GM19397 (cell line): ENCODE measurements around the gene PCID2.
"Not testable (repeated sequence)": the region's sequence is repeated elsewhere in the genome, so short reads cannot be mapped to it uniquely, and the experiment has no call there.

Source experiments
- ATAC-seq: cut with Tn5 transposase; IDR thresholded peaks from one replicate; pipeline ENCODE4 v1.9.1; 2021; ENCODE audit warnings: mild to moderate bottlenecking, moderate library complexity; ENCODE audit not compliant: unreplicated experiment

The PCID2 gene

GRCh38 chr13:113167575-113167974 lies 40.9 kb downstream of the PCID2 start:
- no peak for ATAC-seq

DNA sequence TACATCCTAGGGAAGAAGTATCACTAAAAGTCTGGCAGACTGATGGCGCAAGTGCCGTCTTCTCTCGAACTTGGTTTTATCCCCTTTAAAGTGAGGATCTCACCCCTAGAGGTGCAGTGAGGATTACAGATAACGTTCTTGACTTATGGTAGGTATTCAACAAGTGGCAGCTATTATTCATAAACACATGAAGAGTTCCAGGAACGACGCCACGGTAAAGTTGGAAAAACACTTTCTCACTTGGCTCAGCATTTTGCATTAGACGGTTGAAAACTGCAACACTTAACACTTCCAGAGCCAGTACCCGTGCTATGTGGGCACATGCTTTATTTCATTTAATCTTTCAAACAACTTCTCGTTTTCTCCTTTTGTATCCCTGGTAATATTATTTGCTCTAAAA lies 41.3 kb downstream of the PCID2 start:
- no peak for ATAC-seq

- no peak for ATAC-seq
Observed at GRCh38 chr13:113166681-113167080, 41.8 kb downstream of the PCID2 start.

- no peak for ATAC-seq
Observed at GRCh38 chr13:113166266-113166665, 42.2 kb downstream of the PCID2 start.

DNA sequence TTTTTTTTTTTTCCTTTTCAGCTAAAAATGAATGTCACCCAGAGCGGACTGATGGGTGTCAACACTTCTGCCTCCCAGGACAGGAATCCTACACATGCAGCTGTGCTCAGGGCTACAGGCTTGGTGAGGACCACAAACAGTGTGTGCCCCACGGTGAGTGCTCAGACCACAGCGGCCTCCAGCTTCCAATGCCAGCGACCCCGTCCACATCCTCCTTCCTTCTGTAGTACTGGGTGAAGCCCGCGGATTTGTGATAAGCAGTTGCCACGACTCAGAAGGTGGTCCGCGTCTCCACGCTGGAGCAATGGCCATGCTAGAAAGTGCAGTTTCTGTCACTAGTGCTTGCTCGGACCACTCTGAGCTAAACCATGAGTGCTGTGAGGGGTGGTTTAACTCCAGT lies 44.0 kb downstream of the PCID2 start:
- ATAC-seq = no peak

- no peak for ATAC-seq
Observed at GRCh38 chr13:113162783-113163685, 45.4 kb downstream of the PCID2 start.

GRCh38 chr13:113161975-113162374 lies 46.5 kb downstream of the PCID2 start:
- not testable (repeated sequence) for ATAC-seq

- ATAC-seq = no peak
Observed at GRCh38 chr13:113161433-113161832, 47.0 kb downstream of the PCID2 start.

- ATAC-seq = no peak
Observed at GRCh38 chr13:113160983-113161382, 47.5 kb downstream of the PCID2 start.

GRCh38 chr13:113159701-113160100 lies 48.8 kb downstream of the PCID2 start:
- ATAC-seq = no peak

DNA sequence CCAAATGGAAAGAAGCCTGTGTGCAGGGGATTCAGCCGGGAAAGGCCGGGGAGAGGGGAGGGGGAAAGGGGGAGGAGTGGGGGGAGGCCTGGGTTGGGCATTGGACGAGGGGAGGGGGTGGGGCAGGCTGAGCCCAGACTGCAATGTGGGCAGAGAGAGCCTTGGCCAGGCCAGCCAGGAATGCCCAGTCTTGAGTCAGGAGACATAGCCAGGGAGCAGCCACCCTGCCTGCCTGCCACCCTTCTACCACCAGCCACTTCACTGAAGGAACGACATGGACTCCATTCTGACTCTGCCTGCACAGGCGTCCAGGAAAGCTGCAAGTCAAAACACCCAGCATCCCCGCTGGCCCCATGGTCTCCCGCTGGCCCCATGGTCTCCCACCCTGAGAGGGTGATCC lies 49.5 kb downstream of the PCID2 start:
- ATAC-seq = no peak

DNA sequence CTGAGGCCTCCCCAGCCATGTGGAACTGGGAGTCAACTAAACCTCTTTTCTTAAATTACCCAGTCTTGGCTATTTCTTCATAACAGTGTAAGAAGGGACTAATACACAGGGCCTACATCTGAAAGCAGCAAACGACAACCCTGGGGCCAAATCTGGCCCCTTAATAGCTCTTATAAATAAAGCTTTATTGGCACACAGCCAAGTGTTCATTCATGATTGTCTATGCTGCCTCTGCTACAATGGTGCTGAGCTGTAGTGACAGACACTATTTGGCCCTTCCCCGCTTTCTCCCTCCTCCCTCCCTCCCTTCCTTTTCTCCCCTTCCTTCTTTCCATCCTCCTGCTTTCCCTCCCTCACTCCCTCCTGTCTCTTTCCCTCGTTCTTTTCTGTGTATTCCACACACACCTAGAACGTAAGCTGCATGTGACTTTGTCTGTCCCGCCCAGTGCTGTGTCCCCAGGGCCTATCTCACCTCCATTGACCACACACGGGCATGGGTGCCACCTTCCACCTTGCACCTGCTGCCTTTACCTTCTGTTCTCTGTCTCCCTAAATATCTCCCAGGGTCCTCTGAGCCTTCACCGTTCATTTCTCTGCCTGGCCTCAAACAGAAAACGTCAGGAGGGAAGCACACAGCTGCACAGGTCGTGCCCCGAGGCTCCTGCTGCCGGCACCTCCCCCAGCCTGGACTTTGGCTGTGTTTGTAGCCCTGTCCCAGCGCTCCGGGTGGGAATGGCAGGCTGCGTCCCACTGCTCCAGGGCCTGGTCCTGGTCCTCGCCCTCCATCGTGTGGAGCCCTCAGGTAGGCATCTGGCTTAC lies 50.3 kb downstream of the PCID2 start, which contains the start of gene PROZ:
Gene PROZ, plus strand, starts transcription at position 720 of the 819 bp plus-strand sequence. Its CDS starts 13 bp downstream, at position 733.
- ATAC-seq = no peak

DNA sequence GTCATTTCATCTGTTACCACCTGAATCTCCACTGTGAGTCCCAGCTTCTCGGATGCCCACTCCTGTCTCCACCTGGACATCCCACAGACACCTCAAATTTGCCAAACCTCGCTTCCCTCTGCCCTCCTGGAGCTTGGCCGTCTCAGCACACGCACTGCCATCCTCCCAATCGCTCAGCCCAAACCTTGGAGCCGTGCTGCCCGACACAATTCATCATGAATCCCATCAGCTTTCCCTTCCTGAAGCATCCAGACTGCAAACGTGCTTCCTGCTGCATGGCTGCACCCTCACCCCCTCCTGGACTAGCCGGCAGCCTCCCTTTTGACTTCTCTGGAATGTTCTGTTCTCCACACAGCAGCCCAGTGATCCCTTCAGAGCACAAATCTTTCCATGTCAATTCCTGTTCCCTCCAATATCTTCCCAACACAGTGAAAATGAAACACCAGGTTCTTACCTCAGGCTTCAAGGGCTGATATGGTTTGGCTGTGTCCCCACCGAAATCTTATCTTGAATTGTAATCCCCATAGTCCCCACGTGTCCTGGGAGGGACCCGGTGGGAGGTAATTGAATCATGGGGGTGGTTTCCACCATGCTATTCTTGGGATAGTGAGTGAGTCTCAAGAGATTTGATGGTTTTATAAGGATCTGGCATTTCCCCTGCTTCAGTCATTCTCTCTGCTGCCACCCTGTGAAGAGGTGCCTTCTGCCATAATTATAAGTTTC lies 51.1 kb downstream of the PCID2 start:
- ATAC-seq = no peak

DNA sequence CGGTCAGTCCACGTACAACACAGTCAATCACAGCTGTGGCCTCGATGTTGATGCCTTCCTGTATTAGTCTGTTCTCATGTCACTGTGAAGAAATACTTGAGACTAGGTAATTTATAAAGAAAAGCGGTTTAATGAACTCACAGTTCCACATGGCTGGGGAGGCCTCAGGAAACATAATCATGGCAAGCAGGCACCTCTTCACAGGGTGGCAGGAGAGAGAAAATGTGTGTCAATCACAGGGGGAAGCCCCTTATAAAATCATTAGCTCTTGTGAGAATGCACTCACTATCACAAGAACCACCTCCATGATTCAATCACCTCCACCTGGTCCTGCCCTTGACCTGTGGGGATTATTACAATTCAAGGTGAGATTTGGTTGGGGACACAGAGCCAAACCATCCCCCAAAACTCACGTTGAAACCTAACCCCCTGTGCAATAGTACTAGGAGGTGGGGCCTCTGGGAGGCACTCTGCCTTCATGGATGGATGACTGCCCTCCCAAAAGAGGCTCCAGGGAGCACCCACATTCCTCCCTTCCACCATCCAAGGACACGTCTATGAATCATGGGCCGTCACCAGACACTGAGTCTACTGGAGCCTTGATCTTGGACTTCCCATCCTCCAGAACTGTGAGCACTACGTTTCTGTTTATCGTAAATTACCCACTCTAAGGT lies 52.4 kb downstream of the PCID2 start:
- no peak for ATAC-seq

- no peak for ATAC-seq
Observed at GRCh38 chr13:113155201-113155600, 53.3 kb downstream of the PCID2 start.

DNA sequence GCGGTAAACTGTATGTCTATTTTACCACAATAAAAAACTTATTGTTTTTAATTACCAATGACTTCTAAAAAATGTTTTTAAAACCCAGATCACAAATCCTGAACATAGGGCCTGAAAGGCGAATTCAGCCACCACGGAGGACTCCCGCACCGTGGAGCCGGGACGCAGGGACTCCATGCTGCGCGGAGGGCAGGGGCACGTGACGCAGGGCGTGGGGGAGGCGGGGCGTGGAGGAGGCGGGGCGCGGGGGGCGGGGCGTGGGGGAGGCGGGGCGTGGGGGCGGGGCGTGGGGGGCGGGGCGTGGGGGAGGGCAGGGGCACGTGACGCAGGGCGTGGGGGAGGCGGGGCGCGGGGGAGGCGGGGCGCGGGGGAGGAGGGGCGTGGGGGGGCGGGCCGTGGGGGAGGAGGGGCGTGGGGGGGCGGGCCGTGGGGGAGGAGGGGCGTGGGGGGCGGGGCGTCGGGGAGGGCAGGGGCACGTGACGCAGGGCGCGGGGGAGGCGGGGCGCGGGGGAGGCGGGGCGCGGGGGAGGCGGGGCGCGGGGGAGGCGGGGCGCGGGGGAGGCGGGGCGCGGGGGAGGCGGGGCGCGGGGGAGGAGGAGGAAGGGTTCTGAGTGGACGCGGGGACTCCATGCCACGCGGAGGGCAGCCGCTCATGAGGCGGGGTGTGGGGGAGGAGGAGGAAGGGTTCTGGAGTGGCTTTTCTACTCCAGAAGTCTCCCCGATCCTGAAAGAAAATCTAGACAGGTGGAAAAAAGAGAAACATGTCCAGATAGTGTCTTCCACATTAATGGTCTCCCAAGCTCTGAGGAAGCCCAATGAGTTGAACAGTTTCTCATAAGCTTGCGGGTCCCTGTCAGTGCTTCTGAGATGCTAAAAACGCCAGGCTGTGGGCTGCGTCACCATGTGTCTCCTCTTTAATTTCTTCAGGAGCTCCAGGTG lies 54.4 kb downstream of the PCID2 start:
- no peak for ATAC-seq

DNA sequence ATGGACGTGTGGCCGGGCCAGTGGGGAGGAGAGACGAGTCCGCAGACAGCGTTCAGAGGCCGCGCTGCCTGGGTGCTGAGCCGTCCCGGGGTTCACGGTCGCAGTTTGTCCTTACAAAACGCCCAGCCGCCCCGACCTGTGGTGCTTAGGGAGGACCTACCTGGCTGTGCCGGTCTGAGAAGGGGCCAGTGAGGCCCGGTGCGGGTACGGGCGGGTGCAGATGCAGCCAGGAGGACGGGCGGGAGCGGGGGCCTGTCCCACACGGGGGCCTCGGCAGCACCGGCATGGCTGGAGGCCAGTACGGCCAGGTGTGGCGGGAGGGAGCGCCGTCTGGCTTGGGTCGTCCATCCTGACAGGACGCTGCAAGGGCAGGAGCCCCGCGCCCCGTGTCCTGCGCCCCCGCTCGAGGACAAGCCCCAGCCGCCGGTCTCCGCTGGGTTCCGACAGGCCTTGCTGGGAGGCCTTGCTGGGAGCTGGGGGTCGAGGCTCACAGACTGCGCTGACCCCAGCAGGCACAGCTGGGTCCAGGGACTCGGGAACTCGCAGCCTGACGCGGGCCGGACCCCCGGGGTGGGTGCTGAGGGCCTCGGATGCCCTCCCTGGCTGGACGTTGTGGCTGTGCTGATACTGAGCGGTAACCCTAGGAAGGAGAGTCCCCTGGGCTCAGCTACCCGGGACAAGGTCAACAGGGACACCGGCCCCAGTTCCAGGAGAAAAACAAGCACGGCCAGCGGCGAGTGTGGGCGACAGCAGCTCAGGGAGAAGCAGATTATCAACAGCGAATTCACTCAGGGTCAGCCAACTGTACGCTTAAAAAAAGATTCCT lies 55.3 kb downstream of the PCID2 start:
- no peak for ATAC-seq

GRCh38 chr13:113152691-113152983 lies 55.8 kb downstream of the PCID2 start:
- ATAC-seq = no peak
